HG03521 (cell line): ENCODE measurements around the gene SLC16A9.
A peak's percentile ranks its signal among the peaks of the same experiment; 100 is the strongest.
"Not testable (repeated sequence)": the region's sequence is repeated elsewhere in the genome, so short reads cannot be mapped to it uniquely, and the experiment has no call there.

Source experiments
- ATAC-seq: cut with Tn5 transposase; IDR thresholded peaks from one replicate; pipeline ENCODE4 v1.9.1; 2021; ENCODE audit warnings: mild to moderate bottlenecking, moderate library complexity; ENCODE audit not compliant: unreplicated experiment

SLC16A9 gene

GRCh38 chr10:59677253-59677831, 32.3 kb downstream of the SLC16A9 start:
- no peak for ATAC-seq

- no peak for ATAC-seq
These were observed 33.8 kb downstream of the SLC16A9 start for GRCh38 chr10:59675812-59676211.

GRCh38 chr10:59674215-59674836, 35.3 kb downstream of the SLC16A9 start:
- ATAC-seq = no peak

- ATAC-seq = no peak
These were observed 37.3 kb downstream of the SLC16A9 start for GRCh38 chr10:59672150-59672875.

- no peak for ATAC-seq
These were observed 39.4 kb downstream of the SLC16A9 start for GRCh38 chr10:59670269-59670668.

GRCh38 chr10:59668096-59668495, 41.6 kb downstream of the SLC16A9 start:
- no peak for ATAC-seq

- no peak for ATAC-seq
These were observed 43.3 kb downstream of the SLC16A9 start for GRCh38 chr10:59666310-59666709.

- ATAC-seq = not testable (repeated sequence)
These were observed 46.4 kb downstream of the SLC16A9 start for GRCh38 chr10:59663213-59663612.

GRCh38 chr10:59657724-59658123, 51.9 kb downstream of the SLC16A9 start:
- ATAC-seq = no peak

GRCh38 chr10:59655309-59655708, 54.3 kb downstream of the SLC16A9 start:
- no peak for ATAC-seq

GRCh38 chr10:59654007-59654406, 55.6 kb downstream of the SLC16A9 start:
- ATAC-seq = peak; percentile 54

- no peak for ATAC-seq
These were observed 57.7 kb downstream of the SLC16A9 start for GRCh38 chr10:59651902-59652301.

- ATAC-seq = no peak
These were observed 59.9 kb downstream of the SLC16A9 start for GRCh38 chr10:59649606-59650346.

- no peak for ATAC-seq
These were observed 60.9 kb downstream of the SLC16A9 start for GRCh38 chr10:59648711-59649201.

GRCh38 chr10:59644841-59645240, 64.8 kb downstream of the SLC16A9 start:
- ATAC-seq = no peak

- not testable (repeated sequence) for ATAC-seq
These were observed 68.0 kb downstream of the SLC16A9 start for GRCh38 chr10:59641688-59642087.

GRCh38 chr10:59635502-59636290, 74.0 kb downstream of the SLC16A9 start:
- ATAC-seq = no peak

- no peak for ATAC-seq
These were observed 75.5 kb downstream of the SLC16A9 start for GRCh38 chr10:59634102-59634501.

GRCh38 chr10:59633063-59633462, 76.6 kb downstream of the SLC16A9 start:
- no peak for ATAC-seq
